Trophoblast cell (in vitro differentiated cells and primary cell): ENCODE data around the gene CCDC141.
A peak's percentile ranks its signal among the peaks of the same experiment; 100 is the strongest.

ENCODE experiments used
- DNase-seq, 2 donors: peaks; one replicate each; pipeline ENCODE4 v3.0.0-alpha.2; 2016
- H2AFZ ChIP-seq: 2 replicates; pipeline ENCODE4 v1.6.1; 2013; ENCODE audit warnings: low read length, moderate library complexity, mild to moderate bottlenecking; ENCODE audit not compliant: insufficient read depth, poor library complexity
- H2AK5ac ChIP-seq: 2 replicates; pipeline ENCODE4 v1.6.1; 2013; ENCODE audit warnings: mild to moderate bottlenecking, low read length
- H2BK120ac ChIP-seq: 2 replicates; pipeline ENCODE4 v1.6.1; 2013; ENCODE audit warnings: low read length, mild to moderate bottlenecking, moderate library complexity; ENCODE audit not compliant: insufficient read depth, poor library complexity
- H2BK12ac ChIP-seq: 2 replicates; pipeline ENCODE4 v1.6.1; 2013; ENCODE audit warnings: mild to moderate bottlenecking, low read length, moderate library complexity
- H2BK5ac ChIP-seq: 2 replicates; pipeline ENCODE4 v1.6.1; 2013; ENCODE audit warnings: low read length, low read depth, moderate library complexity, mild to moderate bottlenecking; ENCODE audit not compliant: poor library complexity
- H3K14ac ChIP-seq: 2 replicates; pipeline ENCODE4 v1.6.1; 2013; ENCODE audit warnings: mild to moderate bottlenecking, low read length
- H3K18ac ChIP-seq: 2 replicates; pipeline ENCODE4 v1.6.1; 2013; ENCODE audit warnings: mild to moderate bottlenecking, low read length
- H3K23ac ChIP-seq: 2 replicates; pipeline ENCODE4 v1.6.1; 2013; ENCODE audit warnings: low read length
- H3K27ac ChIP-seq: 2 replicates; pipeline ENCODE4 v1.5.1; 2013; ENCODE audit warnings: low read depth, mild to moderate bottlenecking, inconsistent platforms, low read length, moderate library complexity
- H3K27me3 ChIP-seq: 2 replicates; pipeline ENCODE4 v1.6.1; 2013; ENCODE audit warnings: inconsistent platforms, mild to moderate bottlenecking, low read length, moderate library complexity; ENCODE audit not compliant: insufficient read depth
- H3K36me3 ChIP-seq, 2 experiments: 1 replicate in 1 of 2; 2 replicates in 1 of 2; pipeline ENCODE4 v1.6.1; 2013; ENCODE audit warnings: low read length in 2 of 2, mild to moderate bottlenecking in 2 of 2, moderate library complexity in 1 of 2; ENCODE audit not compliant: insufficient read depth in 2 of 2, control insufficient read depth in 1 of 2
- H3K4ac ChIP-seq: 2 replicates; pipeline ENCODE4 v1.6.1; 2013; ENCODE audit warnings: low read depth, mild to moderate bottlenecking, low read length, moderate library complexity
- H3K4me1 ChIP-seq, 2 experiments: 1 replicate in 1 of 2; 2 replicates in 1 of 2; pipeline ENCODE4 v1.6.1; 2013; ENCODE audit warnings: low read length in 2 of 2, mild to moderate bottlenecking in 2 of 2, moderate library complexity in 1 of 2; ENCODE audit not compliant: insufficient read depth in 2 of 2, control insufficient read depth in 1 of 2
- H3K4me2 ChIP-seq: 2 replicates; pipeline ENCODE4 v1.6.1; 2013; ENCODE audit warnings: inconsistent platforms, mild to moderate bottlenecking, low read length, moderate library complexity
- H3K4me3 ChIP-seq: 2 replicates; pipeline ENCODE4 v1.5.1; 2013; ENCODE audit warnings: mild to moderate bottlenecking, low read depth, low read length, inconsistent platforms
- H3K79me1 ChIP-seq: one replicate; pipeline ENCODE4 v1.6.1; 2013; ENCODE audit warnings: low read length
- H3K79me2 ChIP-seq: 2 replicates; pipeline ENCODE4 v1.6.1; 2013; ENCODE audit warnings: low read length, mild to moderate bottlenecking; ENCODE audit not compliant: control insufficient read depth, insufficient read depth, poor library complexity
- H3K9ac ChIP-seq: 2 replicates; pipeline ENCODE4 v1.6.1; 2013; ENCODE audit warnings: mild to moderate bottlenecking, low read length
- H3K9me3 ChIP-seq: 2 replicates; pipeline ENCODE4 v1.6.1; 2013; ENCODE audit warnings: low read depth, mild to moderate bottlenecking, control low read depth, inconsistent platforms, low read length; ENCODE audit not compliant: insufficient read depth
- H4K12ac ChIP-seq: 2 replicates; pipeline ENCODE4 v1.6.1; 2013; ENCODE audit warnings: low read depth, mild to moderate bottlenecking, low read length, moderate library complexity
- H4K8ac ChIP-seq: 2 replicates; pipeline ENCODE4 v1.6.1; 2013; ENCODE audit warnings: low read depth, mild to moderate bottlenecking, low read length, moderate library complexity
- H4K91ac ChIP-seq: one replicate; pipeline ENCODE4 v1.6.1; 2013; ENCODE audit warnings: low read depth, mild to moderate bottlenecking, low read length, moderate library complexity
- WGBS: extraction: QIAGEN DNeasy Blood & Tissue Kit; methylation state at CpG from one replicate; pipeline ENCODE4 v1.1.7; 2013; ENCODE audit warnings: missing lambda C conversion rate; ENCODE audit not compliant: insufficient read length, insufficient coverage; ENCODE audit errors: extremely low coverage; 5-methylcytosine and 5-hydroxymethylcytosine counted together

Gene CCDC141

DNA sequence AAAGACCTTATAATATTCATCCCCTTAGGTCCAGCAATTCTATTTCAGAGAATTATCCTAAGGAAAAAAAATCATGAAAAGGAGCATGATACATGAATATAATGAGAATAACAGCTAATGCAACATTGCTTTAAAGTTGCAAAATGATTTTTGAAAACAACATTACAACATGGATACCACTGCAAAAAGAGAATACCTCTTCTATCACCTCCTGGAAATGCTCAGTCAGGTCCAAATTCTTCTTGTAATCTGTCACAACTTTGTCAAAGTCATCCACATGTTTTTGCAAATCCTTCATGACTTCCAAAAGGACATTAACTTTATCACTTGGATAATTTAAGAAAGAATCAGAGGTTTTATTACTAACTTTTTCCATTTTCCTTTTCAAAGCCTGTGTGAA lies 194.8 kb downstream of the CCDC141 start:
- Histone ChIP-seq H4K91ac (no peak overlapping the region), H3K27ac (no peak overlapping the region), H3K4me3 (no peak overlapping the region), H3K9ac (no peak overlapping the region), H3K18ac (no peak overlapping the region), H2BK5ac (no peak overlapping the region), H2AFZ (no peak overlapping the region), H2BK120ac (no peak overlapping the region), H3K9me3 (no peaks in the 10 kb centered on the region), H3K4me1 (no peaks in the 10 kb centered on the region), H2BK12ac (no peak overlapping the region), H3K36me3 (no peaks in the 10 kb centered on the region), H3K4me2 (no peak overlapping the region), H3K14ac (no peak overlapping the region), H4K12ac (no peak overlapping the region), H4K8ac (no peak overlapping the region), H3K27me3 (no peaks in the 10 kb centered on the region), H3K23ac (no peak overlapping the region), H3K4ac (no peak overlapping the region), H3K79me1 (no peaks in the 10 kb centered on the region), H3K79me2 (no peaks in the 10 kb centered on the region), H2AK5ac (no peak overlapping the region)
- DNase-seq = peak in 1 of 2 donors; percentile 66

DNA sequence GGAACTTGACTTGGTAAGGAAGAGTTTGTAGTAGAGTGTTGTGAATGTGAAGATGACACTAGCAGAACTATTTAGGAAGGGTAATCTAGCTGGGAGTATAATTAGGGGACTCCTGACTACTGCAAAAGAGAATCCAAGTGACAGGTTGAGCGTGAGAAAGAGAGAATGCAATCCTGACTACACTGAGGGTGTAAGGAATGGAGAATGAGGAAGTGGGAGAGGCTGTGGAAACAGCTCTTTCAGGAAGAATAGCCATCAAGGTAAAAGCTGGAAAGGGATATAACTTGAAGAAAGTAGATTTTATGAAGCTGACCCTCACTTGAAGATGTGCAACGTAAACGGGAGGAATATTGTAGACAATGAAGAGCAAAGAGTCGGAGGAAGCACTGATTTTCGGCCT lies 201.6 kb downstream of the CCDC141 start:
- Histone ChIP-seq H3K18ac (no peak overlapping the region), H3K23ac (no peak overlapping the region), H2BK120ac (no peak overlapping the region), H2BK12ac (no peak overlapping the region), H2AK5ac (no peak overlapping the region), H4K91ac (no peak overlapping the region), H3K9ac (no peak overlapping the region), H4K12ac (no peak overlapping the region), H3K14ac (no peak overlapping the region), H3K27ac (no peak overlapping the region), H2AFZ (no peak overlapping the region), H3K4ac (no peak overlapping the region), H3K79me2 (no peaks in the 10 kb centered on the region), H3K4me3 (no peak overlapping the region), H3K27me3 (no peaks in the 10 kb centered on the region), H2BK5ac (no peak overlapping the region), H3K4me1 (no peaks in the 10 kb centered on the region), H3K9me3 (no peaks in the 10 kb centered on the region), H3K36me3 (no peaks in the 10 kb centered on the region), H3K79me1 (no peaks in the 10 kb centered on the region), H3K4me2 (no peak overlapping the region), H4K8ac (no peak overlapping the region)
- no CpG with 5 or more reads among the region's 5 CpGs for WGBS
- DNase-seq = no peak

- no peak overlapping the region for H2AK5ac ChIP-seq
- no peaks in the 10 kb centered on the region for H3K79me1 ChIP-seq
- no peak overlapping the region for H4K91ac ChIP-seq
- H3K4ac ChIP-seq = no peak overlapping the region
- no peak overlapping the region for H3K9ac ChIP-seq
- no peak overlapping the region for H2BK5ac ChIP-seq
- H3K4me2 ChIP-seq = no peak overlapping the region
- DNase-seq = peak in 1 of 2 donors; percentile 18
- no peaks in the 10 kb centered on the region for H3K79me2 ChIP-seq
- H3K18ac ChIP-seq = no peak overlapping the region
- H2BK12ac ChIP-seq = no peak overlapping the region
- no peak overlapping the region for H3K23ac ChIP-seq
- no peaks in the 10 kb centered on the region for H3K27me3 ChIP-seq
- no peaks in the 10 kb centered on the region for H3K4me1 ChIP-seq
- H3K4me3 ChIP-seq = no peak overlapping the region
- H3K27ac ChIP-seq = no peak overlapping the region
- H3K9me3 ChIP-seq = no peaks in the 10 kb centered on the region
- H2AFZ ChIP-seq = no peak overlapping the region
- no peaks in the 10 kb centered on the region for H3K36me3 ChIP-seq
- whole genome bisulfite sequencing = no CpG with 5 or more reads among the region's 2 CpGs
- H4K8ac ChIP-seq = no peak overlapping the region
- H2BK120ac ChIP-seq = no peak overlapping the region
- H4K12ac ChIP-seq = no peak overlapping the region
- no peak overlapping the region for H3K14ac ChIP-seq
Measured at GRCh38 chr2:178846458-178846802, 203.5 kb downstream of the CCDC141 start.

GRCh38 chr2:178845566-178846457 lies 204.1 kb downstream of the CCDC141 start:
- H3K79me1 ChIP-seq = no peaks in the 10 kb centered on the region
- H3K18ac ChIP-seq = no peak overlapping the region
- H3K9me3 ChIP-seq = no peaks in the 10 kb centered on the region
- no peaks in the 10 kb centered on the region for H3K79me2 ChIP-seq
- H3K36me3 ChIP-seq = no peaks in the 10 kb centered on the region
- no peaks in the 10 kb centered on the region for H3K4me1 ChIP-seq
- H3K4ac ChIP-seq = no peak overlapping the region
- no peak overlapping the region for H3K27ac ChIP-seq
- WGBS = no CpG with 5 or more reads among the region's 2 CpGs
- no peak overlapping the region for H2BK120ac ChIP-seq
- no peak overlapping the region for H4K12ac ChIP-seq
- H2BK5ac ChIP-seq = no peak overlapping the region
- no peak overlapping the region for H4K8ac ChIP-seq
- H4K91ac ChIP-seq = no peak overlapping the region
- H2AFZ ChIP-seq = no peak overlapping the region
- no peaks in the 10 kb centered on the region for H3K27me3 ChIP-seq
- H2AK5ac ChIP-seq = no peak overlapping the region
- H3K4me3 ChIP-seq = no peak overlapping the region
- no peak for DNase-seq
- no peak overlapping the region for H3K23ac ChIP-seq
- H3K4me2 ChIP-seq = no peak overlapping the region
- no peak overlapping the region for H2BK12ac ChIP-seq
- H3K9ac ChIP-seq = no peak overlapping the region
- no peak overlapping the region for H3K14ac ChIP-seq
